SU-DHL-6 (cell line): Measurements from ENCODE around the gene ZC3H7A.

ENCODE experiments used
- H2AFZ ChIP-seq: fragments of 200-600 bp; sonication (generic); 2 replicates; pipeline ENCODE4 v1.6.1; 2014; ENCODE audit warnings: low read depth, mild to moderate bottlenecking, moderate library complexity, mixed read lengths, antibody characterized with exemption, low read length; ENCODE audit not compliant: severe bottlenecking
- H3F3A ChIP-seq: fragments of 200-600 bp; shearing (Covaris generic); 2 replicates; pipeline ENCODE4 v1.6.0; 2016; ENCODE audit warnings: antibody characterized with exemption, mild to moderate bottlenecking; ENCODE audit not compliant: insufficient read depth
- H3K27ac ChIP-seq: fragments of 200-600 bp; sonication (generic); 2 replicates; pipeline ENCODE4 v1.5.1; 2016; ENCODE audit warnings: low read depth, mild to moderate bottlenecking, low read length, moderate library complexity, mixed read lengths
- H3K27me3 ChIP-seq: fragments of 200-600 bp; sonication (generic), shearing (Covaris generic); 2 replicates; pipeline ENCODE4 v1.6.0; 2014; ENCODE audit warnings: mild to moderate bottlenecking, low read length
- H3K36me3 ChIP-seq: fragments of 200-600 bp; sonication (generic); 2 replicates; pipeline ENCODE4 v1.6.1; 2014; ENCODE audit warnings: mild to moderate bottlenecking, low read length, mixed read lengths
- H3K4me2 ChIP-seq: fragments of 300-600, 200-600 bp; shearing (Covaris generic), sonication (generic); 2 replicates; pipeline ENCODE4 v1.6.0; 2014; ENCODE audit warnings: low read length, low read depth, mild to moderate bottlenecking; ENCODE audit not compliant: poor library complexity, severe bottlenecking
- H3K4me3 ChIP-seq: fragments of 200-600 bp; sonication (generic); 2 replicates; pipeline ENCODE4 v1.5.1; 2014; ENCODE audit warnings: antibody characterized with exemption, low read length, mild to moderate bottlenecking, mixed read lengths; ENCODE audit not compliant: insufficient read depth, poor library complexity, severe bottlenecking
- H3K79me2 ChIP-seq: fragments of 200-600 bp; sonication (generic); 2 replicates; pipeline ENCODE4 v1.6.1; 2014; ENCODE audit warnings: mild to moderate bottlenecking, low read length, moderate library complexity; ENCODE audit not compliant: insufficient read depth
- H3K9ac ChIP-seq: fragments of 200-600 bp; sonication (generic); 2 replicates; pipeline ENCODE4 v1.7.0; 2014; ENCODE audit warnings: mild to moderate bottlenecking, low read length
- H3K9me2 ChIP-seq: fragments of 200-600 bp; sonication (generic); replicated peaks from 2 replicates; pipeline ENCODE4 v1.6.1; 2014; ENCODE audit warnings: low read length; ENCODE audit not compliant: insufficient read depth
- H3K9me3 ChIP-seq: fragments of 200-600 bp; sonication (generic); 2 replicates; pipeline ENCODE4 v1.6.1; 2014; ENCODE audit warnings: low read length, mixed read lengths; ENCODE audit not compliant: insufficient read depth
- H4K20me1 ChIP-seq: fragments of 200-600 bp; sonication (generic); 2 replicates; pipeline ENCODE4 v1.6.1; 2014; ENCODE audit warnings: low read depth, mild to moderate bottlenecking, antibody characterized with exemption, low read length, moderate library complexity, mixed read lengths
- CTCF ChIP-seq: fragments of 200-600 bp; sonication (generic); IDR thresholded peaks from one replicate; pipeline ENCODE4 v1.5.1; 2017; ENCODE audit warnings: antibody characterized with exemption, mild to moderate bottlenecking, low read length, moderate library complexity; ENCODE audit not compliant: insufficient read depth, poor library complexity, severe bottlenecking
- EZH2phosphoT487 ChIP-seq: fragments of 200-600 bp; sonication (generic), shearing (Covaris generic); conservative IDR thresholded peaks from 2 replicates; pipeline ENCODE4 v1.6.1; 2018; ENCODE audit warnings: mild to moderate bottlenecking, antibody characterized with exemption, low read length, moderate library complexity, mixed read lengths

The ZC3H7A gene

DNA sequence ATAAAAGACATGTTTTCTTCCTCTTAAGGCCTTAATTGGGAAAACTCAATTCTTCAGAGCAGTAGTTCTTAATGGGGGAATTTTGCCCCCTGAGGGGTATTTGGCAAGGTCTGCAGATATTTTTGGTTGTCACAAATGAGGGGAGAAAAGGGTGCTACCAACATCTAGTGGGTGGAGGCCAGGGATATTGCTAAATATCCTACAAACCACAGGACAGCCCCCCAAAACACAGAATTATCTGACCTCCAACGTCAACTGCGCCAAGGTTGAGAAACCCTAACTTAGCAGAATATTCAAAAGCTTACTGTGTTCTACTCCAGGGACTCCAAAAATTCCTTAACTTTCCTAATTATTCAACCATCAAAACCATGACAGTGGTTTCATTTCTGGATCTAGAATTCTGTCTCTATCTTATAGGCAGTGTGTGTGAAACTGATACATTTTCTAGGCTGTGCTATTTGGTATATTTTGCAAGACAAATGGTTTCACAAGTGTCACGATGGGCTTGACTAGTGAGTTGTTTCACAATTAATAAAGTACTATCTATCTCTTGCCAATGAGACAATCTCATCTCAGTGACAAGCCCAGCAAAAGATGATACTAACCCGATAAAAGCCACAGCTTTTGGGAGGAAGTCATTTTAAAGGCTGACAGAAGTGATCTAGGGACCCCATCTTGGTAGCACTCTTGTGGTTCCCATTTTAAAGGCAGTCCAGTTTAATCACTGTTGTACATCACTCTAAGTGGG, 69.1 kb downstream of the ZC3H7A start:
- TF ChIP-seq CTCF, result no peak
- TF ChIP-seq EZH2phosphoT487, result no peak
- H3K4me2 ChIP-seq, result no peak overlapping the region
- peaks cover 4% of the 10 kb centered on the region; the same call in 1 of the 2 replicates for H3F3A ChIP-seq
- H2AFZ ChIP-seq, result no peak overlapping the region
- no peak overlapping the region for H3K4me3 ChIP-seq
- H3K36me3 ChIP-seq, result peaks cover 39% of the 10 kb centered on the region
- no peaks in the 10 kb centered on the region for H3K9me2 ChIP-seq
- no peaks in the 10 kb centered on the region for H4K20me1 ChIP-seq
- no peaks in the 10 kb centered on the region for H3K9me3 ChIP-seq
- H3K9ac ChIP-seq, result no peak overlapping the region
- H3K27ac ChIP-seq, result no peak overlapping the region
- no peaks in the 10 kb centered on the region for H3K27me3 ChIP-seq
- peaks cover 57% of the 10 kb centered on the region for H3K79me2 ChIP-seq

DNA sequence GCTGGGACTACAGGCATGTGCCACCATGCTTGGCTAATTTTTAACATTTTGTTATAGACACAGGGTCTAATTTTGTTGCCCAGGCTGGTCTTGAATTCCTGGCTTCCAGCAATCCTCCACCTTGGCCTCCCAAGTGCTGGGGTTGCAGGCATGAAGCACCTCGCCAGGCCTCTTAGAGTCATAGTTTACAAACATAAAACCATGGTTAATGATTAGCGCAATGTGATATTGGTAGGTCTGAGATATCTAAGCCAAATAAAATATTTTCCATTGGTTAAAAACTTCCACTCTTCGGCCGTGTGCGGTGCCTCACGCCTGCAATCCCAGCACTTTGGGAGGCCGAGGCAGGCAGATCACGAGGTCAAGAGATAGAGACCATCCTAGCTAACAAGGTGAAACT, 71.0 kb downstream of the ZC3H7A start:
- no peaks in the 10 kb centered on the region for H3K9me2 ChIP-seq
- H3K4me3 ChIP-seq, result no peak overlapping the region
- H3K36me3 ChIP-seq, result peaks cover 35% of the 10 kb centered on the region
- no peak overlapping the region for H3K9ac ChIP-seq
- peaks cover 41% of the 10 kb centered on the region for H3K79me2 ChIP-seq
- no peak overlapping the region for H3K27ac ChIP-seq
- peaks cover 3% of the 10 kb centered on the region; the same call in 1 of the 2 replicates for H3F3A ChIP-seq
- H3K9me3 ChIP-seq, result no peaks in the 10 kb centered on the region
- no peaks in the 10 kb centered on the region for H4K20me1 ChIP-seq
- H3K4me2 ChIP-seq, result no peak overlapping the region
- TF ChIP-seq EZH2phosphoT487 (no peak), CTCF (no peak)
- H3K27me3 ChIP-seq, result no peaks in the 10 kb centered on the region
- no peak overlapping the region for H2AFZ ChIP-seq

- Histone ChIP-seq H3K27me3 (no peaks in the 10 kb centered on the region), H3F3A (no peaks in the 10 kb centered on the region), H3K9ac (no peak overlapping the region), H3K27ac (no peak overlapping the region), H3K9me2 (no peaks in the 10 kb centered on the region), H3K79me2 (peaks cover 37% of the 10 kb centered on the region), H2AFZ (no peak overlapping the region), H3K36me3 (peaks cover 38% of the 10 kb centered on the region), H3K4me3 (no peak overlapping the region), H3K4me2 (no peak overlapping the region), H3K9me3 (no peaks in the 10 kb centered on the region), H4K20me1 (no peaks in the 10 kb centered on the region)
- TF ChIP-seq CTCF (no peak), EZH2phosphoT487 (no peak)
Measured at GRCh38 chr16:11725457-11725856, 71.6 kb downstream of the ZC3H7A start.
